SK-N-SH (cell line): ENCODE results near the gene TIMP2. TPM values are rescaled to one million over a fixed set of nuclear protein-coding genes. Genes with fewer than 3 reads are reported as not detected.

Experiments
- CTCF ChIA-PET: fragments of 300-600, 350-600 bp; formaldehyde crosslinking; extraction: SDS; loops from one replicate; lab custom pipeline; 2021; lab: Yijun Ruan, JAX
- POLR2A ChIA-PET: fragments of 350-600 bp; sonication (Branson Sonifier 250); formaldehyde crosslinking; extraction: SDS; loops from one replicate; lab custom pipeline; 2020; ENCODE audit warnings: antibody characterized with exemption, inconsistent platforms; lab: Yijun Ruan, JAX
- DNase-seq: peaks from one replicate; pipeline ENCODE4 v3.0.0; 2012
- H2AFZ ChIP-seq: fragments of 200-600 bp; sonication (generic); 2 replicates; pipeline ENCODE4 v1.8.1; 2016; ENCODE audit warnings: antibody characterized with exemption, mild to moderate bottlenecking, low read depth
- H3F3A ChIP-seq: fragments of 200-600 bp; sonication (generic); replicated peaks from 2 replicates; pipeline ENCODE3; 2016; ENCODE audit warnings: antibody characterized with exemption, mild to moderate bottlenecking; ENCODE audit not compliant: insufficient read depth
- H3K27ac ChIP-seq, 2 experiments: fragments of 200-500 bp in 1 of 2; fragments of 200-600 bp in 1 of 2; sonication (Bioruptor generic) in 1 of 2; sonication (generic), shearing (Covaris generic) in 1 of 2; 2 replicates each; pipeline versions ENCODE4 v1.5.1 to v1.6.1; 2014 to 2016; ENCODE audit warnings: low read depth in 2 of 2, inconsistent platforms in 1 of 2, low read length in 1 of 2, mild to moderate bottlenecking in 1 of 2, mixed read lengths in 1 of 2
- H3K27me3 ChIP-seq: fragments of 200-600 bp; sonication (generic), shearing (Covaris generic); 2 replicates; pipeline ENCODE4 v1.6.1; 2016; ENCODE audit warnings: mixed run types; ENCODE audit not compliant: insufficient read depth
- H3K36me3 ChIP-seq, 2 experiments: fragments of 200-500 bp in 1 of 2; fragments of 200-600 bp in 1 of 2; sonication (Bioruptor generic) in 1 of 2; sonication (generic) in 1 of 2; replicated peaks in 1 of 2; 2 replicates each; pipeline versions ENCODE3 to v1.5.1; 2014 to 2016; ENCODE audit warnings: low read length in 1 of 2, mild to moderate bottlenecking in 1 of 2; ENCODE audit not compliant: insufficient read depth in 2 of 2, control insufficient read depth in 1 of 2
- H3K4me1 ChIP-seq, 2 experiments: fragments of 200-500 bp in 1 of 2; fragments of 200-600 bp in 1 of 2; sonication (Bioruptor generic) in 1 of 2; sonication (generic), shearing (Covaris generic) in 1 of 2; 2 replicates each; pipeline versions ENCODE4 v1.5.1 to v1.6.1; 2014 to 2016; ENCODE audit warnings: low read depth in 1 of 2, low read length in 1 of 2, mixed run types in 1 of 2; ENCODE audit not compliant: insufficient read depth in 2 of 2, control insufficient read depth in 1 of 2
- H3K4me2 ChIP-seq: fragments of 200-600 bp; sonication (generic), shearing (Covaris generic); 2 replicates; pipeline ENCODE4 v1.6.1; 2017; ENCODE audit warnings: mixed run types
- H3K4me3 ChIP-seq, 2 experiments: fragments of 200-500 bp in 1 of 2; fragments of 200-600 bp in 1 of 2; sonication (Bioruptor generic) in 1 of 2; sonication (generic), shearing (Covaris generic) in 1 of 2; 2 replicates each; pipeline versions ENCODE4 v1.5.1 to v1.8.1; 2014 to 2016; ENCODE audit warnings: low read depth in 2 of 2, inconsistent platforms in 1 of 2, low read length in 1 of 2, mild to moderate bottlenecking in 1 of 2, mixed read lengths in 1 of 2, moderate library complexity in 1 of 2
- H3K79me2 ChIP-seq: fragments of 200-600 bp; sonication (generic); 2 replicates; pipeline ENCODE4 v1.8.1; 2017; ENCODE audit warnings: mild to moderate bottlenecking; ENCODE audit not compliant: insufficient read depth
- H3K9ac ChIP-seq: fragments of 200-600 bp; sonication (generic); 2 replicates; pipeline ENCODE4 v1.6.1; 2017; ENCODE audit warnings: mixed run types
- H3K9me2 ChIP-seq: fragments of 200-600 bp; sonication (generic); 2 replicates; pipeline ENCODE4 v1.6.1; 2017; ENCODE audit warnings: mixed run types
- H3K9me3 ChIP-seq: fragments of 200-600 bp; sonication (generic); 2 replicates; pipeline ENCODE4 v1.6.1; 2017; ENCODE audit warnings: mixed run types, mild to moderate bottlenecking, moderate library complexity
- H4K20me1 ChIP-seq: fragments of 200-600 bp; sonication (generic); 2 replicates; pipeline ENCODE4 v1.6.1; 2017; ENCODE audit warnings: mild to moderate bottlenecking, mixed run types; ENCODE audit not compliant: insufficient read depth
- CHD2 ChIP-seq: fragments of 150-350 bp; IDR thresholded peaks from 2 replicates; pipeline ENCODE4 v1.6.1; 2018; ENCODE audit warnings: low read length; ENCODE audit not compliant: partially characterized antibody
- FOSL2 ChIP-seq: IDR thresholded peaks from 2 replicates; pipeline ENCODE4 v1.4.0; 2012; ENCODE audit warnings: low read depth, mild to moderate bottlenecking, moderate library complexity, borderline replicate concordance
- FOXJ3 ChIP-seq: sonication (generic); formaldehyde crosslinking; IDR thresholded peaks from 2 replicates; pipeline ENCODE4 v1.5.1; 2020; ENCODE audit warnings: mild to moderate bottlenecking, missing genetic modification reagents
- FOXM1 ChIP-seq: IDR thresholded peaks from 2 replicates; pipeline ENCODE4 v1.4.0; 2012; ENCODE audit warnings: low read depth, mild to moderate bottlenecking
- GABPA ChIP-seq: IDR thresholded peaks from 2 replicates; pipeline ENCODE4 v1.4.0; 2012; ENCODE audit warnings: low read depth, mild to moderate bottlenecking
- IRF3 ChIP-seq: fragments of 150-350 bp; IDR thresholded peaks from 2 replicates; pipeline ENCODE4 v1.6.1; 2016; ENCODE audit warnings: mild to moderate bottlenecking, low read depth, low read length
- JUND ChIP-seq: IDR thresholded peaks from 2 replicates; pipeline ENCODE4 v1.4.0; 2012
- MXI1 ChIP-seq: IDR thresholded peaks from 2 replicates; pipeline ENCODE4 v1.6.1; 2012; ENCODE audit warnings: mild to moderate bottlenecking, low read depth, low read length, improper control_type of control experiment
- NRF1 ChIP-seq: IDR thresholded peaks from 2 replicates; pipeline ENCODE4 v1.6.1; 2012; ENCODE audit warnings: low read depth, mild to moderate bottlenecking, low read length
- POLR2AphosphoS5 ChIP-seq: IDR thresholded peaks from 2 replicates; pipeline ENCODE4 v1.6.1; 2012; ENCODE audit warnings: low read depth, low read length
- RAD21 ChIP-seq: IDR thresholded peaks from 2 replicates; pipeline ENCODE4 v1.6.1; 2012; ENCODE audit warnings: mild to moderate bottlenecking, low read length
- RFX5 ChIP-seq: IDR thresholded peaks from 2 replicates; pipeline ENCODE4 v1.6.1; 2012; ENCODE audit warnings: mild to moderate bottlenecking, improper control_type of control experiment, low read length
- RXRA ChIP-seq: IDR thresholded peaks from 2 replicates; pipeline ENCODE4 v1.4.0; 2012; ENCODE audit warnings: low read depth, mild to moderate bottlenecking, borderline replicate concordance
- TCF12 ChIP-seq: IDR thresholded peaks from 2 replicates; pipeline ENCODE4 v1.4.0; 2012
- TEAD4 ChIP-seq: IDR thresholded peaks from 2 replicates; pipeline ENCODE4 v1.4.0; 2012; ENCODE audit warnings: mild to moderate bottlenecking, borderline replicate concordance; ENCODE audit not compliant: insufficient read depth
- USF1 ChIP-seq: IDR thresholded peaks from 2 replicates; pipeline ENCODE4 v1.4.0; 2012; ENCODE audit warnings: low read depth, borderline replicate concordance
- YY1 ChIP-seq: IDR thresholded peaks from 2 replicates; pipeline ENCODE4 v1.4.0; 2012; ENCODE audit warnings: low read depth, mild to moderate bottlenecking
- WGBS: methylation state at CpG from one replicate; pipeline ENCODE4 v1.1.6; 2017; ENCODE audit warnings: low lambda C conversion rate; 5-methylcytosine and 5-hydroxymethylcytosine counted together
- polyA plus RNA-seq, 3 experiments: library from polyadenylated mRNA; depleted of rRNA; stranded (reverse); fragments of >200 nt; gene quantifications; 2 replicates each; pipeline ENCODE4 v1.2.3, GENCODE V29; 2012
- TF ChIP-seq, protein P1 (sequence below): IDR thresholded peaks from 2 replicates; pipeline ENCODE4; 2012
- TF ChIP-seq, protein P2 (sequence below): IDR thresholded peaks from 2 replicates; pipeline ENCODE4 v1.4.0; 2012; ENCODE audit warnings: low read depth

TIMP2 gene
- polyA plus RNA-seq, 1 of the 3 experiments (the other 2 are of a cell fraction) = 441 TPM

- POLR2A ChIA-PET = interaction anchor here (0.9 to 1.3 kb wide), 3 partner anchors 12 to 84 kb away, joined by 3 to 4 read pairs (median 3); no protein-coding TSS in a partner anchor
Observed at GRCh38 chr17:78966123-78966813, 41.1 kb upstream of the TIMP2 start.

GRCh38 chr17:78965491-78965924 lies 40.3 kb upstream of the TIMP2 start:
- H3K79me2 ChIP-seq = no peaks in the 10 kb centered on the region
- H3K27me3 ChIP-seq = no peaks in the 10 kb centered on the region
- no peak overlapping the region for H2AFZ ChIP-seq
- no peaks in the 10 kb centered on the region for H3K9me2 ChIP-seq
- no peaks in the 10 kb centered on the region for H3K9me3 ChIP-seq
- WGBS = 93% methylated on average over 8 of the region's 8 CpGs
- H4K20me1 ChIP-seq = no peaks in the 10 kb centered on the region
- H3F3A ChIP-seq = no peaks in the 10 kb centered on the region
- no peak overlapping the region for H3K9ac ChIP-seq
- H3K4me1 ChIP-seq = peaks cover 0 to 6% of the 10 kb centered on the region in 2 experiments; a peak in 1 of 4 replicates
- no peak for DNase-seq
- H3K4me3 ChIP-seq = no peak overlapping the region
- H3K27ac ChIP-seq = no peak overlapping the region
- H3K36me3 ChIP-seq = peaks cover 14 to 28% of the 10 kb centered on the region in 2 experiments
- ChIA-PET CTCF (interaction anchor here (0.8 to 26.0 kb wide), 7 partner anchors 11 to 122 kb away, joined by 3 to 458 read pairs (median 7); partner anchors contain the start of gene LGALS3BP), POLR2A (interaction anchor here (0.6 to 0.9 kb wide), 3 partner anchors 11 to 83 kb away, joined by 3 read pairs; no protein-coding TSS in a partner anchor)
- no peak overlapping the region for H3K4me2 ChIP-seq
- TF ChIP-seq, protein P1, sequence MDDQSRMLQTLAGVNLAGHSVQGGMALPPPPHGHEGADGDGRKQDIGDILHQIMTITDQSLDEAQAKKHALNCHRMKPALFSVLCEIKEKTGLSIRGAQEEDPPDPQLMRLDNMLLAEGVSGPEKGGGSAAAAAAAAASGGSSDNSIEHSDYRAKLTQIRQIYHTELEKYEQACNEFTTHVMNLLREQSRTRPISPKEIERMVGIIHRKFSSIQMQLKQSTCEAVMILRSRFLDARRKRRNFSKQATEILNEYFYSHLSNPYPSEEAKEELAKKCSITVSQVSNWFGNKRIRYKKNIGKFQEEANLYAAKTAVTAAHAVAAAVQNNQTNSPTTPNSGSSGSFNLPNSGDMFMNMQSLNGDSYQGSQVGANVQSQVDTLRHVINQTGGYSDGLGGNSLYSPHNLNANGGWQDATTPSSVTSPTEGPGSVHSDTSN = no peak
- TF ChIP-seq TEAD4 = no peak
- no peak for TF ChIP-seq GABPA
- no peak for TF ChIP-seq CHD2
- TF ChIP-seq YY1 = no peak
- TF ChIP-seq RFX5 = no peak
- no peak for TF ChIP-seq TCF12
- TF ChIP-seq FOXM1 = no peak
- TF ChIP-seq, protein P2, sequence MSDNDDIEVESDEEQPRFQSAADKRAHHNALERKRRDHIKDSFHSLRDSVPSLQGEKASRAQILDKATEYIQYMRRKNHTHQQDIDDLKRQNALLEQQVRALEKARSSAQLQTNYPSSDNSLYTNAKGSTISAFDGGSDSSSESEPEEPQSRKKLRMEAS = no peak
- no peak for TF ChIP-seq POLR2AphosphoS5
- TF ChIP-seq FOSL2 = no peak
- no peak for TF ChIP-seq JUND

More at GRCh38 chr17:78966123-78966813, 41.1 kb upstream of the TIMP2 start:
- no peaks in the 10 kb centered on the region for H3K9me3 ChIP-seq
- H3K79me2 ChIP-seq = no peaks in the 10 kb centered on the region
- CTCF ChIA-PET = interaction anchor here (0.6 to 26.0 kb wide), 7 partner anchors 10 to 123 kb away, joined by 3 to 458 read pairs (median 7); partner anchors contain the start of gene LGALS3BP
- H3K27me3 ChIP-seq = no peaks in the 10 kb centered on the region
- H2AFZ ChIP-seq = no peak overlapping the region
- no peak overlapping the region for H3K9ac ChIP-seq
- TF ChIP-seq, protein P2 = no peak
- no peak for TF ChIP-seq IRF3
- TF ChIP-seq, protein P1 = no peak
- TF ChIP-seq MXI1 = no peak
- no peak for TF ChIP-seq RXRA
- TF ChIP-seq FOXJ3 (CRISPR knock-in tag) = no peak
- TF ChIP-seq GABPA = no peak
- no peak for TF ChIP-seq TCF12
- no peak for TF ChIP-seq NRF1
- no peak for TF ChIP-seq YY1
- no peak for TF ChIP-seq RAD21
- no peak for TF ChIP-seq USF1
- TF ChIP-seq, all 33 proteins: peak for 0
- WGBS = 98% methylated on average over 26 of the region's 26 CpGs
- no peaks in the 10 kb centered on the region for H3K9me2 ChIP-seq
- H4K20me1 ChIP-seq = no peaks in the 10 kb centered on the region
- peaks cover 17 to 28% of the 10 kb centered on the region in 2 experiments for H3K36me3 ChIP-seq
- DNase-seq = no peak
- H3K4me3 ChIP-seq = no peak overlapping the region
- H3F3A ChIP-seq = no peaks in the 10 kb centered on the region
- no peak overlapping the region for H3K27ac ChIP-seq
- peaks cover 0 to 13% of the 10 kb centered on the region in 2 experiments; a peak in 1 of 4 replicates for H3K4me1 ChIP-seq
- no peak overlapping the region for H3K4me2 ChIP-seq
